Hematopoietic multipotent progenitor cell treated with erythropoietin and hydrocortisone succinate and interleukin-3 and kit ligand, for 6 days (in vitro differentiated cells): ENCODE data around the gene CAB39L.

Experiments used
- DNase-seq: peaks from one replicate; pipeline ENCODE4 v3.0.0-alpha.2; 2015

Gene CAB39L

GRCh38 chr13:49441312-49441711 lies 2.6 kb downstream of the CAB39L start:
- DNase-seq, result no peak

- no peak for DNase-seq
These were observed 4.3 kb downstream of the CAB39L start for GRCh38 chr13:49439609-49440008.

- no peak for DNase-seq
These were observed 6.2 kb downstream of the CAB39L start for GRCh38 chr13:49437705-49438104.

GRCh38 chr13:49436890-49437289 lies 7.0 kb downstream of the CAB39L start:
- DNase-seq, result peak; percentile 64

GRCh38 chr13:49435992-49436391 lies 7.9 kb downstream of the CAB39L start:
- DNase-seq, result no peak

GRCh38 chr13:49429121-49429520 lies 14.7 kb downstream of the CAB39L start:
- DNase-seq, result no peak

- no peak for DNase-seq
These were observed 15.7 kb downstream of the CAB39L start for GRCh38 chr13:49428041-49428763.

- no peak for DNase-seq
These were observed 19.8 kb downstream of the CAB39L start for GRCh38 chr13:49424011-49424560.

GRCh38 chr13:49421391-49421790 lies 22.5 kb downstream of the CAB39L start:
- peak; percentile 55 for DNase-seq

- no peak for DNase-seq
These were observed 24.6 kb downstream of the CAB39L start for GRCh38 chr13:49419276-49419675.

- peak; percentile 22 for DNase-seq
These were observed 25.7 kb downstream of the CAB39L start for GRCh38 chr13:49418206-49418605.

- no peak for DNase-seq
These were observed 26.7 kb downstream of the CAB39L start for GRCh38 chr13:49417161-49417560.

GRCh38 chr13:49412749-49413148 lies 31.1 kb downstream of the CAB39L start:
- no peak for DNase-seq

GRCh38 chr13:49411353-49411752 lies 32.5 kb downstream of the CAB39L start:
- no peak for DNase-seq

- no peak for DNase-seq
These were observed 33.4 kb downstream of the CAB39L start for GRCh38 chr13:49410477-49410876.

GRCh38 chr13:49410006-49410405 lies 33.9 kb downstream of the CAB39L start:
- peak; percentile 46 for DNase-seq

- no peak for DNase-seq
These were observed 34.9 kb downstream of the CAB39L start for GRCh38 chr13:49409008-49409407.

GRCh38 chr13:49407936-49408335 lies 35.9 kb downstream of the CAB39L start:
- no peak for DNase-seq

GRCh38 chr13:49407068-49407467 lies 36.8 kb downstream of the CAB39L start:
- DNase-seq, result no peak

GRCh38 chr13:49404703-49405020 lies 39.2 kb downstream of the CAB39L start:
- no peak for DNase-seq

GRCh38 chr13:49403996-49404702 lies 39.7 kb downstream of the CAB39L start:
- DNase-seq, result no peak

GRCh38 chr13:49400755-49401659 lies 42.9 kb downstream of the CAB39L start:
- DNase-seq, result peak; percentile 86

- no peak for DNase-seq
These were observed 43.9 kb downstream of the CAB39L start for GRCh38 chr13:49399801-49400472.
